HEK293 (cell line): ENCODE data around the gene CDK16.

Experiments used
- ELK4 ChIP-seq: IDR thresholded peaks from 2 replicates; pipeline ENCODE4 v1.6.1; 2011; ENCODE audit warnings: mild to moderate bottlenecking, low read depth, low read length, borderline replicate concordance
- GLIS1 ChIP-seq: fragments of 450-650 bp; formaldehyde crosslinking; IDR thresholded peaks from 2 replicates; pipeline ENCODE4 v1.5.1; 2016; ENCODE audit warnings: missing biosample characterization, missing genetic modification characterization
- HOXA7 ChIP-seq: sonication (generic); formaldehyde crosslinking; IDR thresholded peaks from 2 replicates; pipeline ENCODE4 v1.8.1; 2022; ENCODE audit warnings: missing genetic modification reagents, borderline replicate concordance
- PRDM1 ChIP-seq: fragments of 450-650 bp; formaldehyde crosslinking; IDR thresholded peaks from 2 replicates; pipeline ENCODE4; 2016; ENCODE audit warnings: missing biosample characterization, missing genetic modification characterization
- PRDM2 ChIP-seq: fragments of 450-650 bp; formaldehyde crosslinking; IDR thresholded peaks from 2 replicates; pipeline ENCODE4 v1.5.1; 2016; ENCODE audit warnings: missing biosample characterization, missing genetic modification characterization, borderline replicate concordance
- SALL2 ChIP-seq: fragments of 450-650 bp; formaldehyde crosslinking; IDR thresholded peaks from 2 replicates; pipeline ENCODE4 v1.5.0; 2017; ENCODE audit warnings: missing biosample characterization, mild to moderate bottlenecking, missing genetic modification characterization, borderline replicate concordance
- TCF7L2 ChIP-seq: IDR thresholded peaks from 2 replicates; pipeline ENCODE4 v1.6.1; 2011; ENCODE audit warnings: low read depth, mild to moderate bottlenecking, inconsistent platforms, low read length, moderate library complexity, borderline replicate concordance
- ZBTB1 ChIP-seq: fragments of 450-650 bp; formaldehyde crosslinking; IDR thresholded peaks from 2 replicates; pipeline ENCODE4 v1.5.1; 2016; ENCODE audit warnings: missing biosample characterization, missing genetic modification characterization
- ZNF114 ChIP-seq: fragments of 450-650 bp; formaldehyde crosslinking; IDR thresholded peaks from 2 replicates; pipeline ENCODE4 v1.5.0; 2017; ENCODE audit warnings: missing biosample characterization, missing genetic modification characterization
- ZNF132 ChIP-seq: fragments of 450-650 bp; formaldehyde crosslinking; IDR thresholded peaks from 2 replicates; pipeline ENCODE4 v1.5.1; 2017; ENCODE audit warnings: missing biosample characterization, missing genetic modification characterization, borderline replicate concordance
- ZNF140 ChIP-seq: fragments of 450-650 bp; formaldehyde crosslinking; IDR thresholded peaks from 2 replicates; pipeline ENCODE4 v1.5.1; 2016; ENCODE audit warnings: missing biosample characterization, missing genetic modification characterization
- ZNF146 ChIP-seq: fragments of 450-650 bp; formaldehyde crosslinking; IDR thresholded peaks from 2 replicates; pipeline ENCODE4 v1.5.1; 2016; ENCODE audit warnings: missing biosample characterization, missing genetic modification characterization
- ZNF19 ChIP-seq: fragments of 450-650 bp; formaldehyde crosslinking; IDR thresholded peaks from 2 replicates; pipeline ENCODE4; 2016; ENCODE audit warnings: missing biosample characterization, missing genetic modification characterization, low read depth
- ZNF248 ChIP-seq: fragments of 450-650 bp; formaldehyde crosslinking; IDR thresholded peaks from 2 replicates; pipeline ENCODE4 v1.5.1; 2017; ENCODE audit warnings: missing biosample characterization, missing genetic modification characterization
- ZNF324 ChIP-seq: fragments of 450-650 bp; formaldehyde crosslinking; IDR thresholded peaks from 2 replicates; pipeline ENCODE4 v1.5.1; 2016; ENCODE audit warnings: missing biosample characterization, missing genetic modification characterization
- ZNF354C ChIP-seq: fragments of 450-650 bp; formaldehyde crosslinking; IDR thresholded peaks from 2 replicates; pipeline ENCODE4 v1.5.1; 2016; ENCODE audit warnings: missing biosample characterization, missing genetic modification characterization, low read depth, borderline replicate concordance
- ZNF404 ChIP-seq: fragments of 450-650 bp; formaldehyde crosslinking; IDR thresholded peaks from 2 replicates; pipeline ENCODE4 v1.5.1; 2017; ENCODE audit warnings: missing biosample characterization, missing genetic modification characterization
- ZNF426 ChIP-seq: fragments of 450-650 bp; formaldehyde crosslinking; IDR thresholded peaks from 2 replicates; pipeline ENCODE4 v1.5.1; 2017; ENCODE audit warnings: missing biosample characterization, missing genetic modification characterization, mild to moderate bottlenecking, inconsistent platforms, moderate library complexity
- ZNF449 ChIP-seq: fragments of 450-650 bp; formaldehyde crosslinking; IDR thresholded peaks from 2 replicates; pipeline ENCODE4 v1.5.1; 2017; ENCODE audit warnings: missing biosample characterization, mild to moderate bottlenecking, missing genetic modification characterization, moderate library complexity
- ZNF513 ChIP-seq: fragments of 450-650 bp; IDR thresholded peaks from 2 replicates; pipeline ENCODE4 v1.5.1; 2018; ENCODE audit warnings: missing biosample characterization, missing genetic modification characterization
- ZNF514 ChIP-seq: fragments of 450-650 bp; formaldehyde crosslinking; IDR thresholded peaks from 2 replicates; pipeline ENCODE4 v1.5.1; 2016; ENCODE audit warnings: missing biosample characterization, missing genetic modification characterization
- ZNF621 ChIP-seq: fragments of 450-650 bp; formaldehyde crosslinking; IDR thresholded peaks from 2 replicates; pipeline ENCODE4 v1.5.1; 2017; ENCODE audit warnings: missing biosample characterization, missing genetic modification characterization
- ZNF664 ChIP-seq: fragments of 450-650 bp; formaldehyde crosslinking; IDR thresholded peaks from 2 replicates; pipeline ENCODE4 v1.5.1; 2016; ENCODE audit warnings: missing biosample characterization, missing genetic modification characterization
- ZNF785 ChIP-seq: fragments of 450-650 bp; formaldehyde crosslinking; IDR thresholded peaks from 2 replicates; pipeline ENCODE4 v1.5.1; 2016; ENCODE audit warnings: missing biosample characterization, missing genetic modification characterization
- ZSCAN30 ChIP-seq: fragments of 450-650 bp; IDR thresholded peaks from 2 replicates; pipeline ENCODE4 v1.5.1; 2018; ENCODE audit warnings: missing biosample characterization, mild to moderate bottlenecking, missing genetic modification characterization, moderate library complexity
- TF ChIP-seq, protein P1 (sequence below): fragments of 450-650 bp; formaldehyde crosslinking; IDR thresholded peaks from 2 replicates; pipeline ENCODE4 v1.5.1; 2016; ENCODE audit warnings: missing biosample characterization, missing genetic modification characterization
- TF ChIP-seq, protein P2 (sequence below): fragments of 450-650 bp; formaldehyde crosslinking; IDR thresholded peaks from 2 replicates; pipeline ENCODE4 v1.5.1; 2016; ENCODE audit warnings: missing biosample characterization, missing genetic modification characterization

The CDK16 gene

DNA sequence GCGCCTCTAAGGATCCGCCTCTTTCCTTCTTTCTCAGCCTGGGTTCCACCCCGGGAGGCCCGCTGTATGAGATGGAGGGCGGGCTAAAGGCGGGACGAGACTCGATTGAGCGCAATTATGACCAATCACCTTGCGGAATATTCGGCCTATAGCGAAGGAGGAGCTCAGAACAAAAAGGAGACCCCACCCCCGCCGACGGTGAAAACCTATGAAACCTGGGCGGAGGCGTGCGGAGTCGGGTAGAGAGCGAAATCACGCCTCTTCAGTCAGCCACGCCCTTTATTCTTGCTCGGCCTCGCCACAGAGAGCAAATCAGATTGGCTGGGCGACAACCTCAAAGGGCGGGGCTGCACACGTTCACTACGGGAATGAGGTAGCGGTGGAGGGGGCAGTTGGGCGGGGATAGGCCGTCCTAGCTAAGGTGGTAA, 615 bp upstream of the CDK16 start (continued):
- TF ChIP-seq, protein P1, sequence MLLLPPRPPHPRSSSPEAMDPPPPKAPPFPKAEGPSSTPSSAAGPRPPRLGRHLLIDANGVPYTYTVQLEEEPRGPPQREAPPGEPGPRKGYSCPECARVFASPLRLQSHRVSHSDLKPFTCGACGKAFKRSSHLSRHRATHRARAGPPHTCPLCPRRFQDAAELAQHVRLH (tag by site-specific recombination): no peak
- no peak for TF ChIP-seq ZNF785 (tag by site-specific recombination)
- no peak for TF ChIP-seq PRDM1 (tag by site-specific recombination)
- TF ChIP-seq ZNF621 (tag by site-specific recombination): no peak
- TF ChIP-seq ZNF19: no peak
- TF ChIP-seq PRDM2 (tag by site-specific recombination): no peak
- TF ChIP-seq TCF7L2: peak; percentile 40
- TF ChIP-seq ZNF146 (tag by site-specific recombination): no peak
- peak; percentile 71 for TF ChIP-seq GLIS1 (tag by site-specific recombination)
- no peak for TF ChIP-seq ZNF664
- no peak for TF ChIP-seq ZNF514 (tag by site-specific recombination)
- no peak for TF ChIP-seq ZNF248 (tag by site-specific recombination)
- no peak for TF ChIP-seq SALL2 (tag by site-specific recombination)
- no peak for TF ChIP-seq ZNF513 (tag by site-specific recombination)
- no peak for TF ChIP-seq ZSCAN30 (tag by site-specific recombination)
- no peak for TF ChIP-seq HOXA7
- no peak for TF ChIP-seq ELK4
- TF ChIP-seq ZNF140 (tag by site-specific recombination): no peak
- TF ChIP-seq ZBTB1: no peak
- no peak for TF ChIP-seq ZNF324
- TF ChIP-seq ZNF449 (tag by site-specific recombination): no peak
- no peak for TF ChIP-seq ZNF354C
- no peak for TF ChIP-seq ZNF404 (tag by site-specific recombination)
- TF ChIP-seq ZNF132 (tag by site-specific recombination): no peak
- TF ChIP-seq ZNF426: no peak
- no peak for TF ChIP-seq ZNF114 (tag by site-specific recombination)
- TF ChIP-seq, protein P2, sequence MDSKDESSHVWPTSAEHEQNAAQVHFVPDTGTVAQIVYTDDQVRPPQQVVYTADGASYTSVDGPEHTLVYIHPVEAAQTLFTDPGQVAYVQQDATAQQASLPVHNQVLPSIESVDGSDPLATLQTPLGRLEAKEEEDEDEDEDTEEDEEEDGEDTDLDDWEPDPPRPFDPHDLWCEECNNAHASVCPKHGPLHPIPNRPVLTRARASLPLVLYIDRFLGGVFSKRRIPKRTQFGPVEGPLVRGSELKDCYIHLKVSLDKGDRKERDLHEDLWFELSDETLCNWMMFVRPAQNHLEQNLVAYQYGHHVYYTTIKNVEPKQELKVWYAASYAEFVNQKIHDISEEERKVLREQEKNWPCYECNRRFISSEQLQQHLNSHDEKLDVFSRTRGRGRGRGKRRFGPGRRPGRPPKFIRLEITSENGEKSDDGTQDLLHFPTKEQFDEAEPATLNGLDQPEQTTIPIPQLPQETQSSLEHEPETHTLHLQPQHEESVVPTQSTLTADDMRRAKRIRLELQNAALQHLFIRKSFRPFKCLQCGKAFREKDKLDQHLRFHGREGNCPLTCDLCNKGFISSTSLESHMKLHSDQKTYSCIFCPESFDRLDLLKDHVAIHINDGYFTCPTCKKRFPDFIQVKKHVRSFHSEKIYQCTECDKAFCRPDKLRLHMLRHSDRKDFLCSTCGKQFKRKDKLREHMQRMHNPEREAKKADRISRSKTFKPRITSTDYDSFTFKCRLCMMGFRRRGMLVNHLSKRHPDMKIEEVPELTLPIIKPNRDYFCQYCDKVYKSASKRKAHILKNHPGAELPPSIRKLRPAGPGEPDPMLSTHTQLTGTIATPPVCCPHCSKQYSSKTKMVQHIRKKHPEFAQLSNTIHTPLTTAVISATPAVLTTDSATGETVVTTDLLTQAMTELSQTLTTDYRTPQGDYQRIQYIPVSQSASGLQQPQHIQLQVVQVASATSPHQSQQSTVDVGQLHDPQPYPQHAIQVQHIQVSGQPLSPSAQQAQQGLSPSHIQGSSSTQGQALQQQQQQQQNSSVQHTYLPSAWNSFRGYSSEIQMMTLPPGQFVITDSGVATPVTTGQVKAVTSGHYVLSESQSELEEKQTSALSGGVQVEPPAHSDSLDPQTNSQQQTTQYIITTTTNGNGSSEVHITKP (tag by site-specific recombination): no peak
